OCI-LY1 (cell line): ENCODE data around the gene ANXA3.

Experiments
- EZH2 ChIP-seq: fragments of 200-600 bp; sonication (generic), shearing (Covaris generic); IDR thresholded peaks from 2 replicates; pipeline ENCODE4 v1.8.0; 2017; ENCODE audit warnings: borderline replicate concordance, mixed run types, mild to moderate bottlenecking, antibody characterized with exemption, low read length, moderate library complexity, mixed read lengths
- TF ChIP-seq, protein P1 (sequence below): fragments of 200-600 bp; sonication (generic), shearing (Covaris generic); IDR thresholded peaks from 2 replicates; pipeline ENCODE4 v1.5.1; 2017; ENCODE audit warnings: mild to moderate bottlenecking, antibody characterized with exemption, low read length, moderate library complexity, mixed read lengths

DNA sequence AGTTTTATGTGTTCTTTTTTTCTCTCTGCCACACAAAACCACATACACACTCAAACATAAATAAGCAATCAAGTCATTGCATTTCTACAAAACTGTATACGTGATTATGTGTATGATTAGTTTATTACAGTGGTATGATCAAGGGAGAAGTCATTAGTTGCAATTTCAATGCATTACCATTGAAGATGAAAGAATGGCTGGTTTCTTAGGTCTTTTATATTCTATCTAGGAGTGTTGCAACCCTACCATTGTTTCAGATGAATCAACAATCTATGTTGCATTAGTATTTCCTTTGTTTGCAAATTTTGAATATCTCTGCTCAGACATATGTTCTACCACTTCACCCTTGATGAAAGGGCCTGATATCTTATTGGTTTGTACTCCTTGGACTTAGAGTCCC, 6.8 kb downstream of the ANXA3 start:
- TF ChIP-seq, protein P1, sequence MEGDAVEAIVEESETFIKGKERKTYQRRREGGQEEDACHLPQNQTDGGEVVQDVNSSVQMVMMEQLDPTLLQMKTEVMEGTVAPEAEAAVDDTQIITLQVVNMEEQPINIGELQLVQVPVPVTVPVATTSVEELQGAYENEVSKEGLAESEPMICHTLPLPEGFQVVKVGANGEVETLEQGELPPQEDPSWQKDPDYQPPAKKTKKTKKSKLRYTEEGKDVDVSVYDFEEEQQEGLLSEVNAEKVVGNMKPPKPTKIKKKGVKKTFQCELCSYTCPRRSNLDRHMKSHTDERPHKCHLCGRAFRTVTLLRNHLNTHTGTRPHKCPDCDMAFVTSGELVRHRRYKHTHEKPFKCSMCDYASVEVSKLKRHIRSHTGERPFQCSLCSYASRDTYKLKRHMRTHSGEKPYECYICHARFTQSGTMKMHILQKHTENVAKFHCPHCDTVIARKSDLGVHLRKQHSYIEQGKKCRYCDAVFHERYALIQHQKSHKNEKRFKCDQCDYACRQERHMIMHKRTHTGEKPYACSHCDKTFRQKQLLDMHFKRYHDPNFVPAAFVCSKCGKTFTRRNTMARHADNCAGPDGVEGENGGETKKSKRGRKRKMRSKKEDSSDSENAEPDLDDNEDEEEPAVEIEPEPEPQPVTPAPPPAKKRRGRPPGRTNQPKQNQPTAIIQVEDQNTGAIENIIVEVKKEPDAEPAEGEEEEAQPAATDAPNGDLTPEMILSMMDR, result no peak
- TF ChIP-seq EZH2, result no peak
